DOHH2 (cell line): ENCODE data around the gene GPR42.
"Not testable (repeated sequence)": the region's sequence is repeated elsewhere in the genome, so short reads cannot be mapped to it uniquely, and the experiment has no call there.

Experiments
- CTCF ChIP-seq: fragments of 200-600 bp; sonication (generic); IDR thresholded peaks from one replicate; pipeline ENCODE4 v1.5.1; 2014; ENCODE audit warnings: antibody characterized with exemption, mild to moderate bottlenecking, low read depth, low read length; ENCODE audit not compliant: poor library complexity, severe bottlenecking
- EZH2phosphoT487 ChIP-seq: fragments of 200-600 bp; sonication (generic); IDR thresholded peaks from 2 replicates; pipeline ENCODE4 v1.6.1; 2017; ENCODE audit warnings: borderline replicate concordance, mild to moderate bottlenecking, antibody characterized with exemption, low read length, moderate library complexity, mixed read lengths

- TF ChIP-seq CTCF, EZH2phosphoT487: not testable (repeated sequence)
Measured at GRCh38 chr19:35374031-35374430, 3.2 kb downstream of the GPR42 start.
